Measurements from ENCODE around the gene RIMBP3C. TPM values are rescaled to one million over a fixed set of nuclear protein-coding genes. Genes with fewer than 3 reads are reported as not detected.
"Not testable (repeated sequence)": the region's sequence is repeated elsewhere in the genome, so short reads cannot be mapped to it uniquely, and the experiment has no call there.

The RIMBP3C gene
- total RNA-seq, 1 donor from 2014 or later, result 0.34 TPM

GRCh38 chr22:21539862-21540261, 11.4 kb downstream of the RIMBP3C start:
- H3K4me3 Mint-ChIP-seq (ENCODE audit: low read depth); intact Hi-C loops (cut with micrococcal nuclease); H3K27me3 Mint-ChIP-seq (ENCODE audit: low read depth); DNase-seq (ENCODE audit: low spot score); H3K9me3 Mint-ChIP-seq; H3K36me3 Mint-ChIP-seq (ENCODE audit: low read depth); H3K4me1 Mint-ChIP-seq (ENCODE audit: low read depth); H3K27ac Mint-ChIP-seq: not testable (repeated sequence)

- DNase-seq (ENCODE audit: low spot score); H3K27ac Mint-ChIP-seq: not testable (repeated sequence)
Observed at GRCh38 chr22:21532863-21533648, 18.2 kb downstream of the RIMBP3C start.

GRCh38 chr22:21531525-21531924, 19.7 kb downstream of the RIMBP3C start:
- DNase-seq (ENCODE audit: low spot score); H3K27ac Mint-ChIP-seq; H3K36me3 Mint-ChIP-seq (ENCODE audit: low read depth); H3K27me3 Mint-ChIP-seq (ENCODE audit: low read depth); H3K4me1 Mint-ChIP-seq (ENCODE audit: low read depth); H3K4me3 Mint-ChIP-seq (ENCODE audit: low read depth); H3K9me3 Mint-ChIP-seq; intact Hi-C loops (cut with micrococcal nuclease): not testable (repeated sequence)

More at GRCh38 chr22:21532863-21533648, 18.2 kb downstream of the RIMBP3C start:
- H3K9me3 Mint-ChIP-seq; H3K4me3 Mint-ChIP-seq (ENCODE audit: low read depth); H3K36me3 Mint-ChIP-seq (ENCODE audit: low read depth); intact Hi-C loops (cut with micrococcal nuclease); H3K27me3 Mint-ChIP-seq (ENCODE audit: low read depth); H3K4me1 Mint-ChIP-seq (ENCODE audit: low read depth): not testable (repeated sequence)

GRCh38 chr22:21526705-21527500, 24.4 kb downstream of the RIMBP3C start:
- H3K36me3 Mint-ChIP-seq (ENCODE audit: low read depth); H3K4me1 Mint-ChIP-seq (ENCODE audit: low read depth): not testable (repeated sequence)

GRCh38 chr22:21516970-21517764, 34.1 kb downstream of the RIMBP3C start:
- H3K27me3 Mint-ChIP-seq (ENCODE audit: low read depth); H3K36me3 Mint-ChIP-seq (ENCODE audit: low read depth); H3K27ac Mint-ChIP-seq: not testable (repeated sequence)

More at GRCh38 chr22:21526705-21527500, 24.4 kb downstream of the RIMBP3C start:
- H3K27ac Mint-ChIP-seq; H3K9me3 Mint-ChIP-seq; DNase-seq (ENCODE audit: low spot score); intact Hi-C loops (cut with micrococcal nuclease); H3K27me3 Mint-ChIP-seq (ENCODE audit: low read depth); H3K4me3 Mint-ChIP-seq (ENCODE audit: low read depth): not testable (repeated sequence)

GRCh38 chr22:21516522-21516921, 34.7 kb downstream of the RIMBP3C start:
- H3K27me3 Mint-ChIP-seq (ENCODE audit: low read depth); DNase-seq (ENCODE audit: low spot score); H3K4me1 Mint-ChIP-seq (ENCODE audit: low read depth); H3K27ac Mint-ChIP-seq; H3K9me3 Mint-ChIP-seq; intact Hi-C loops (cut with micrococcal nuclease); H3K4me3 Mint-ChIP-seq (ENCODE audit: low read depth); H3K36me3 Mint-ChIP-seq (ENCODE audit: low read depth): not testable (repeated sequence)

More at GRCh38 chr22:21516970-21517764, 34.1 kb downstream of the RIMBP3C start:
- intact Hi-C loops (cut with micrococcal nuclease); H3K9me3 Mint-ChIP-seq; H3K4me3 Mint-ChIP-seq (ENCODE audit: low read depth); H3K4me1 Mint-ChIP-seq (ENCODE audit: low read depth); DNase-seq (ENCODE audit: low spot score): not testable (repeated sequence)

GRCh38 chr22:21515234-21515633, 36.0 kb downstream of the RIMBP3C start:
- H3K4me3 Mint-ChIP-seq (ENCODE audit: low read depth); H3K27me3 Mint-ChIP-seq (ENCODE audit: low read depth): not testable (repeated sequence)

GRCh38 chr22:21514117-21514516, 37.1 kb downstream of the RIMBP3C start:
- H3K27me3 Mint-ChIP-seq (ENCODE audit: low read depth); DNase-seq (ENCODE audit: low spot score); intact Hi-C loops (cut with micrococcal nuclease); H3K36me3 Mint-ChIP-seq (ENCODE audit: low read depth); H3K9me3 Mint-ChIP-seq; H3K4me1 Mint-ChIP-seq (ENCODE audit: low read depth); H3K4me3 Mint-ChIP-seq (ENCODE audit: low read depth); H3K27ac Mint-ChIP-seq: not testable (repeated sequence)

More at GRCh38 chr22:21515234-21515633, 36.0 kb downstream of the RIMBP3C start:
- H3K27ac Mint-ChIP-seq; H3K4me1 Mint-ChIP-seq (ENCODE audit: low read depth); DNase-seq (ENCODE audit: low spot score); intact Hi-C loops (cut with micrococcal nuclease); H3K36me3 Mint-ChIP-seq (ENCODE audit: low read depth); H3K9me3 Mint-ChIP-seq: not testable (repeated sequence)

- H3K27ac Mint-ChIP-seq; DNase-seq (ENCODE audit: low spot score); intact Hi-C loops (cut with micrococcal nuclease); H3K36me3 Mint-ChIP-seq (ENCODE audit: low read depth); H3K4me3 Mint-ChIP-seq (ENCODE audit: low read depth); H3K9me3 Mint-ChIP-seq; H3K27me3 Mint-ChIP-seq (ENCODE audit: low read depth); H3K4me1 Mint-ChIP-seq (ENCODE audit: low read depth): not testable (repeated sequence)
Observed at GRCh38 chr22:21512022-21512421, 39.2 kb downstream of the RIMBP3C start.

- H3K27me3 Mint-ChIP-seq (ENCODE audit: low read depth); DNase-seq (ENCODE audit: low spot score); H3K36me3 Mint-ChIP-seq (ENCODE audit: low read depth); intact Hi-C loops (cut with micrococcal nuclease); H3K9me3 Mint-ChIP-seq; H3K27ac Mint-ChIP-seq; H3K4me3 Mint-ChIP-seq (ENCODE audit: low read depth); H3K4me1 Mint-ChIP-seq (ENCODE audit: low read depth): not testable (repeated sequence)
Observed at GRCh38 chr22:21510397-21510796, 40.9 kb downstream of the RIMBP3C start.

- H3K36me3 Mint-ChIP-seq (ENCODE audit: low read depth); H3K27ac Mint-ChIP-seq; H3K27me3 Mint-ChIP-seq (ENCODE audit: low read depth); H3K4me1 Mint-ChIP-seq (ENCODE audit: low read depth); intact Hi-C loops (cut with micrococcal nuclease); DNase-seq (ENCODE audit: low spot score); H3K4me3 Mint-ChIP-seq (ENCODE audit: low read depth); H3K9me3 Mint-ChIP-seq: not testable (repeated sequence)
Observed at GRCh38 chr22:21499623-21500506, 51.4 kb downstream of the RIMBP3C start.

GRCh38 chr22:21498489-21498888, 52.8 kb downstream of the RIMBP3C start:
- H3K27ac Mint-ChIP-seq; H3K27me3 Mint-ChIP-seq (ENCODE audit: low read depth); H3K36me3 Mint-ChIP-seq (ENCODE audit: low read depth); DNase-seq (ENCODE audit: low spot score); H3K9me3 Mint-ChIP-seq; H3K4me3 Mint-ChIP-seq (ENCODE audit: low read depth); intact Hi-C loops (cut with micrococcal nuclease); H3K4me1 Mint-ChIP-seq (ENCODE audit: low read depth): not testable (repeated sequence)

Data from activated T-helper 2 cell treated with anti-CD3 and anti-CD28 coated beads, Interferon-gamma antibody, Interleukin-2, Interleukin-4, amounts not matched to agents 10 μg/mL and 5 μg/mL and 100 μg/mL, durations not matched to agents 14 hours and 24 hours and 36 hours (primary cell).